Astrocyte of the cerebellum (primary cell): ENCODE results near the gene CTRL.

Experiments
- DNase-seq: peaks from one replicate; pipeline ENCODE4 v3.0.0-alpha.2; 2011; ENCODE audit warnings: low read depth
- H3K4me3 ChIP-seq: 2 replicates; pipeline ENCODE4 v1.5.1; 2011; ENCODE audit warnings: mild to moderate bottlenecking, low read depth, low read length, moderate library complexity
- in situ Hi-C: cut with HindIII; loops from 2 replicates; pipeline ENCODE4 v1.10.0; 2017; ENCODE audit warnings: low sequenced_read_pairs
- TF ChIP-seq, protein P1 (sequence below): IDR thresholded peaks from 2 replicates; pipeline ENCODE4 v1.5.1; 2012; ENCODE audit warnings: low read length, low read depth, moderate library complexity, mild to moderate bottlenecking; ENCODE audit errors: missing control alignments

The CTRL gene

DNA sequence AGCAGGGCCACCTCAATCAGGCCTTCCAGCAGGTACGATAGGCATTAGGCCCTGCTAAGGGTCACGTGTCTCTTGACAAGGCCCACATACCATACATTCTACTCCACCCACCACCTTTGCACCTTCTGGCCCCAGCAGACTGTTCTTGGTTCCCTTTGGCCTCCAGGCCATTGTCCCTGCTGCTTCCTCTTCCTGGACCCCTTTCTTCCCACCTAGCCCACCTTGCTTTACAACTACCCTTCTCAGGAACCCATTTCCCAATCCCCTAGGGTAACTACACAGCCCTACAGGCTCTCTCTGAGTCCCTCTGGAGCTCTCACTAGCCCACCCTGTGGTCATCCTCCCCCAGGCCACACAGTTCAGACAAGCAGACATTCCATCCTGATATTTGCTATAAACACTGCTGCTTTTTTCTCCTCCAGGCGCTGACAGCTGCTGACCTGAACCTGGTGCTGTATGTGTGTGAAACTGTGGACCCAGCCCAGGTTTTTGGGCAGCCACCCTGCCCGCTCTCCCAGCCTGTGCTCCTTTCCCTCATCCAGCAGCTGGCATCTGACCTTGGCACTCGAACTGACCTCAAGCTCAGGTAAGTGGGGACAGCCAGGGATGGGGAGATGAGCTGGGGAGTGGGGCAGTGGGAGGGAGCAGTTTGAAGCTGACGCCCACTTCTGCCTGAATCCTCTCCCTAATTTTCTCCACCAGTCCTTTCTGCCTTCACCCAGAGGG is 48.4 kb downstream of the CTRL start:
- TF ChIP-seq, protein P1, sequence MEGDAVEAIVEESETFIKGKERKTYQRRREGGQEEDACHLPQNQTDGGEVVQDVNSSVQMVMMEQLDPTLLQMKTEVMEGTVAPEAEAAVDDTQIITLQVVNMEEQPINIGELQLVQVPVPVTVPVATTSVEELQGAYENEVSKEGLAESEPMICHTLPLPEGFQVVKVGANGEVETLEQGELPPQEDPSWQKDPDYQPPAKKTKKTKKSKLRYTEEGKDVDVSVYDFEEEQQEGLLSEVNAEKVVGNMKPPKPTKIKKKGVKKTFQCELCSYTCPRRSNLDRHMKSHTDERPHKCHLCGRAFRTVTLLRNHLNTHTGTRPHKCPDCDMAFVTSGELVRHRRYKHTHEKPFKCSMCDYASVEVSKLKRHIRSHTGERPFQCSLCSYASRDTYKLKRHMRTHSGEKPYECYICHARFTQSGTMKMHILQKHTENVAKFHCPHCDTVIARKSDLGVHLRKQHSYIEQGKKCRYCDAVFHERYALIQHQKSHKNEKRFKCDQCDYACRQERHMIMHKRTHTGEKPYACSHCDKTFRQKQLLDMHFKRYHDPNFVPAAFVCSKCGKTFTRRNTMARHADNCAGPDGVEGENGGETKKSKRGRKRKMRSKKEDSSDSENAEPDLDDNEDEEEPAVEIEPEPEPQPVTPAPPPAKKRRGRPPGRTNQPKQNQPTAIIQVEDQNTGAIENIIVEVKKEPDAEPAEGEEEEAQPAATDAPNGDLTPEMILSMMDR: no peak
- DNase-seq: no peak
- H3K4me3 ChIP-seq: no peak overlapping the region
- in situ Hi-C loops: no loop called here

GRCh38 chr16:67882374-67883145 is 49.1 kb downstream of the CTRL start:
- TF ChIP-seq, protein P1: no peak
- in situ Hi-C loops: no loop called here
- DNase-seq: no peak
- no peak overlapping the region for H3K4me3 ChIP-seq

DNA sequence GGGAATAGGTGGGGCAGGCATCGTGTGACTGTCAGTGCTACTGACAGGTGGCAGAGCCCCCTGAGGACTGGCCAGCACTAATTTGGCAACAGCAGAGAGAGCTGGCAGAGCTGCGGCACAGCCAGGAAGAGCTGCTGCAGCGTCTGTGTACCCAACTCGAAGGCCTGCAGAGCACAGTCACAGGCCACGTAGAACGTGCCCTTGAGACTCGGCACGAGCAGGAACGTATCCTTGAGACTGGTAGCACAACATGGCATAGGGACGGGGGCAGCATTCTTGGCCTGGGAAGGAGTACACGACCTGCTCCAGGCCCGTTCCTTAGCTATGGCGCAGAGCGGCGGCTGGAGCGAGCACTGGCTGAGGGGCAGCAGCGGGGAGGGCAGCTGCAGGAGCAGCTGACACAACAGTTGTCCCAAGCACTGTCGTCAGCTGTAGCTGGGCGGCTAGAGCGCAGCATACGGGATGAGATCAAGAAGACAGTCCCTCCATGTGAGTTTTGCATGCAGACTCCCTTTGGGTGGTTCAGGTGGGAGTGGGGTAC is 50.0 kb downstream of the CTRL start:
- DNase-seq: no peak
- H3K4me3 ChIP-seq: no peak overlapping the region
- TF ChIP-seq, protein P1: no peak
- in situ Hi-C loops: no loop called here

DNA sequence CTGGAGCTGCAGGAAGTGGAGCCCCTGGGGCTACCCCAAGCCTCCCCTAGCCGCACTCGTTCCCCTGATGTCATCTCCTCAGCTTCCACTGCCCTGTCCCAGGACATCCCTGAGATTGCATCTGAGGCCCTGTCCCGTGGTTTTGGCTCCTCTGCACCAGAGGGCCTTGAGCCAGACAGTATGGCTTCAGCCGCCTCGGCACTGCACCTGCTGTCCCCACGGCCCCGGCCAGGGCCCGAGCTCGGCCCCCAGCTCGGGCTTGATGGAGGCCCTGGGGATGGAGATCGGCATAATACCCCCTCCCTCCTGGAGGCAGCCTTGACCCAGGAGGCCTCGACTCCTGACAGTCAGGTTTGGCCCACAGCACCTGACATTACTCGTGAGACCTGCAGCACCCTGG is 51.1 kb downstream of the CTRL start:
- no peak for DNase-seq
- no peak overlapping the region for H3K4me3 ChIP-seq
- in situ Hi-C loops: no loop called here
- TF ChIP-seq, protein P1: no peak

DNA sequence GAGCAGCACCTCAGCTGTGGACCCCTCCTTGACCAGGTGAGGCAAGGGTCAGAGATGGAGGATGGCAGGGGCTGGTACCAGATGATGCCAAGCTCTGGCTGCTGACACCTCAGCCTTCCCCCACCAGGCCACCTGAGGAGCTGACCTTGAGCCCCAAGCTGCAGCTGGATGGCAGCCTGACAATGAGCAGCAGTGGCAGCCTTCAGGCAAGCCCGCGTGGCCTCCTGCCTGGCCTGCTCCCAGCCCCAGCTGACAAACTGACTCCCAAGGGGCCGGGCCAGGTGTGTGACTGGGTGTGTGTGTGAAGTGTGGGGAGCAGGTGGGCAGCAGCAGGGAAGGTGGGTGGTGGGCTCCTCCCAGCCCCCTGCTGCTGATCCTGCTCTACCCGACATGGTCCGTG is 51.7 kb downstream of the CTRL start:
- in situ Hi-C loops: no loop called here
- no peak overlapping the region for H3K4me3 ChIP-seq

More for the DNA sequence above, 51.7 kb downstream of the CTRL start:
- no peak for DNase-seq
- TF ChIP-seq, protein P1: no peak
